Astrocyte (in vitro differentiated cells and primary cell): Measurements from ENCODE around the gene BICDL1.

Source experiments
- EZH2 ChIP-seq: IDR thresholded peaks from 2 replicates; pipeline ENCODE4 v1.6.1; 2012; ENCODE audit warnings: mild to moderate bottlenecking, low read length, inconsistent platforms; ENCODE audit not compliant: insufficient read depth
- TF ChIP-seq, protein P1 (sequence below): IDR thresholded peaks from 2 replicates; pipeline ENCODE4 v1.5.1; 2011; ENCODE audit warnings: low read depth, mild to moderate bottlenecking, inconsistent platforms, low read length, moderate library complexity; ENCODE audit not compliant: insufficient read depth

GRCh38 chr12:120103371-120103770 is 114.3 kb downstream of the BICDL1 start:
- TF ChIP-seq, protein P1, sequence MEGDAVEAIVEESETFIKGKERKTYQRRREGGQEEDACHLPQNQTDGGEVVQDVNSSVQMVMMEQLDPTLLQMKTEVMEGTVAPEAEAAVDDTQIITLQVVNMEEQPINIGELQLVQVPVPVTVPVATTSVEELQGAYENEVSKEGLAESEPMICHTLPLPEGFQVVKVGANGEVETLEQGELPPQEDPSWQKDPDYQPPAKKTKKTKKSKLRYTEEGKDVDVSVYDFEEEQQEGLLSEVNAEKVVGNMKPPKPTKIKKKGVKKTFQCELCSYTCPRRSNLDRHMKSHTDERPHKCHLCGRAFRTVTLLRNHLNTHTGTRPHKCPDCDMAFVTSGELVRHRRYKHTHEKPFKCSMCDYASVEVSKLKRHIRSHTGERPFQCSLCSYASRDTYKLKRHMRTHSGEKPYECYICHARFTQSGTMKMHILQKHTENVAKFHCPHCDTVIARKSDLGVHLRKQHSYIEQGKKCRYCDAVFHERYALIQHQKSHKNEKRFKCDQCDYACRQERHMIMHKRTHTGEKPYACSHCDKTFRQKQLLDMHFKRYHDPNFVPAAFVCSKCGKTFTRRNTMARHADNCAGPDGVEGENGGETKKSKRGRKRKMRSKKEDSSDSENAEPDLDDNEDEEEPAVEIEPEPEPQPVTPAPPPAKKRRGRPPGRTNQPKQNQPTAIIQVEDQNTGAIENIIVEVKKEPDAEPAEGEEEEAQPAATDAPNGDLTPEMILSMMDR, result no peak
- no peak for TF ChIP-seq EZH2
